GM19397 (cell line): ENCODE results near the gene SCN4A.
"Not testable (repeated sequence)": the region's sequence is repeated elsewhere in the genome, so short reads cannot be mapped to it uniquely, and the experiment has no call there.

Experiments
- ATAC-seq: cut with Tn5 transposase; IDR thresholded peaks from one replicate; pipeline ENCODE4 v1.9.1; 2021; ENCODE audit warnings: mild to moderate bottlenecking, moderate library complexity; ENCODE audit not compliant: unreplicated experiment

The SCN4A gene

GRCh38 chr17:63986821-63987220 is 14.1 kb upstream of the SCN4A start:
- no peak for ATAC-seq

GRCh38 chr17:63985387-63986140 is 12.8 kb upstream of the SCN4A start:
- ATAC-seq, result no peak

- ATAC-seq, result no peak
These were observed 12.1 kb upstream of the SCN4A start for GRCh38 chr17:63984651-63985386.

GRCh38 chr17:63984236-63984635 is 11.5 kb upstream of the SCN4A start:
- ATAC-seq, result no peak

GRCh38 chr17:63983320-63983719 is 10.6 kb upstream of the SCN4A start:
- no peak for ATAC-seq

- ATAC-seq, result not testable (repeated sequence)
These were observed 9.9 kb upstream of the SCN4A start for GRCh38 chr17:63982641-63983040.

- ATAC-seq, result no peak
These were observed 5.8 kb upstream of the SCN4A start for GRCh38 chr17:63978272-63979200.

- no peak for ATAC-seq
These were observed 4.0 kb upstream of the SCN4A start for GRCh38 chr17:63976702-63977101.

- no peak for ATAC-seq
These were observed 2.9 kb upstream of the SCN4A start for GRCh38 chr17:63975541-63976092.

GRCh38 chr17:63974594-63975192 is 2.0 kb upstream of the SCN4A start:
- ATAC-seq, result no peak

GRCh38 chr17:63973930-63974593 is 1.3 kb upstream of the SCN4A start:
- ATAC-seq, result no peak

GRCh38 chr17:63973247-63973646 is 529 bp upstream of the SCN4A start:
- no peak for ATAC-seq

- ATAC-seq, result no peak
These were observed 3.4 kb downstream of the SCN4A start for GRCh38 chr17:63969278-63969677.

- ATAC-seq, result no peak
These were observed 4.8 kb downstream of the SCN4A start for GRCh38 chr17:63967953-63968352.

GRCh38 chr17:63966646-63967264 is 6.0 kb downstream of the SCN4A start:
- no peak for ATAC-seq

GRCh38 chr17:63963123-63963522 is 9.6 kb downstream of the SCN4A start:
- no peak for ATAC-seq

- ATAC-seq, result no peak
These were observed 10.4 kb downstream of the SCN4A start for GRCh38 chr17:63962298-63962744.

- no peak for ATAC-seq
These were observed 11.1 kb downstream of the SCN4A start for GRCh38 chr17:63961355-63962212.

GRCh38 chr17:63960430-63960829 is 12.3 kb downstream of the SCN4A start:
- ATAC-seq, result no peak
